Adrenal gland (tissue), 12 donors: Measurements from ENCODE around the gene PPP1R9A. TPM values are rescaled to one million over a fixed set of nuclear protein-coding genes. Genes with fewer than 3 reads are reported as not detected.

Experiments used
- DNase-seq, 7 donors: peaks; one replicate each; pipeline ENCODE4 v3.0.0-alpha.2; 2019 to 2020
- H3K27ac ChIP-seq, 5 donors: fragments of 200-600 bp; sonication (generic) in 4 of 5; 1 replicate in 3 of 5; 2 replicates in 2 of 5; pipeline versions ENCODE4 v1.5.1 to v1.8.0; 2016 to 2020; ENCODE audit warnings: mild to moderate bottlenecking in 1 of 5
- H3K27me3 ChIP-seq: fragments of 200-600 bp; 2 replicates; pipeline ENCODE4 v1.8.0; 2021
- H3K36me3 ChIP-seq, 2 donors: fragments of 200-600 bp; replicated peaks in 1 of 2; 1 replicate in 1 of 2; 2 replicates in 1 of 2; pipeline versions ENCODE4 v1.5.1 to v1.8.0; 2018 to 2022
- H3K4me1 ChIP-seq, 2 donors: fragments of 200-600 bp; replicated peaks in 1 of 2; 1 replicate in 1 of 2; 2 replicates in 1 of 2; pipeline versions ENCODE4 v1.5.1 to v1.8.0; 2018 to 2021
- H3K4me3 ChIP-seq, 4 donors: fragments of 200-600 bp; sonication (generic) in 3 of 4; one replicate each; pipeline ENCODE4 v1.5.1; 2016 to 2018
- H3K9me3 ChIP-seq, 3 donors: fragments of 200-600 bp; sonication (generic) in 1 of 3; replicated peaks in 1 of 3; 1 replicate in 2 of 3; 2 replicates in 1 of 3; pipeline versions ENCODE4 v1.5.1 to v1.8.0; 2016 to 2021
- POLR2A ChIP-seq, 2 donors: fragments of 450-650 bp; IDR thresholded peaks; one replicate each; pipeline ENCODE4 v1.6.1; 2017; ENCODE audit warnings: antibody characterized with exemption in 2 of 2, mild to moderate bottlenecking in 2 of 2, moderate library complexity in 1 of 2
- WGBS, 4 donors: extraction: QIAGEN DNeasy Blood & Tissue Kit in 2 of 4; methylation state at CpG; one replicate each; pipeline versions ENCODE4 v1.1.5 to v1.1.7; 2013 to 2017; 5-methylcytosine and 5-hydroxymethylcytosine counted together
- intact Hi-C, 2 donors: fragments of 100-400 bp; cut with DNase I; formaldehyde crosslinking; loops; one replicate each; pipeline versions ENCODE4 v1.14.1 to v1.15.0; 2022 to 2023
- polyA plus RNA-seq, 3 donors: library from polyadenylated mRNA; stranded (reverse); fragments of 200-250 nt in 2 of 3; fragments of 350-450 nt in 1 of 3; fragmentation: Illumina TruSeq in 1 of 3; extraction: RNeasy Lipid Tissue Mini Kit (QIAGEN cat#74804) in 1 of 3; gene quantifications; one replicate each; pipeline ENCODE4 v1.2.3, GENCODE V29; 2013 to 2014
- small RNA-seq, 2 donors: library from RNA; depleted of rRNA; stranded (forward); fragments of <200 nt; gene quantifications; one replicate each; pipeline ENCODE3, GENCODE V24; 2016
- total RNA-seq, 9 donors: library from RNA; depleted of rRNA in 4 of 9; stranded (reverse); fragments of >200 nt in 4 of 9; fragments of 120-200 nt in 1 of 9; fragmentation: NEBNext Ultra II Directional in 1 of 9; extraction: Animal tissue kit (Norgen Biotek cat#: 25700) in 1 of 9; gene quantifications; one replicate each; pipeline versions ENCODE4 v1.1.0 to v1.2.4, GENCODE V29; 2013 to 2023
- TF ChIP-seq, protein P1 (sequence below), 6 experiments: fragments of 450-650 bp in 4 of 6; fragments of 200-600 bp in 2 of 6; sonication (generic) in 1 of 6; IDR thresholded peaks; 1 replicate in 5 of 6; 2 replicates in 1 of 6; pipeline versions ENCODE4 v1.5.1 to v1.8.0; 2016 to 2021; ENCODE audit warnings: antibody characterized with exemption in 6 of 6, mild to moderate bottlenecking in 2 of 6, moderate library complexity in 1 of 6
- donor health status: healthy with polysubstance abuse.
- donor health status: Bipolar disorder and iron deficiency.
- donor health status: DM: yes; HTN: yes; CAD: no.
- donor health status: DM: no; HTN: no; CAD: no.
- donor health status: DM: no; HTN: no; CAD: no.
- donor health status: DM: yes; HTN: yes; CAD: no.

Gene PPP1R9A
- total and polyA plus RNA-seq, 12 donors: 7.2 to 86.0 (median 40.6) TPM

DNA sequence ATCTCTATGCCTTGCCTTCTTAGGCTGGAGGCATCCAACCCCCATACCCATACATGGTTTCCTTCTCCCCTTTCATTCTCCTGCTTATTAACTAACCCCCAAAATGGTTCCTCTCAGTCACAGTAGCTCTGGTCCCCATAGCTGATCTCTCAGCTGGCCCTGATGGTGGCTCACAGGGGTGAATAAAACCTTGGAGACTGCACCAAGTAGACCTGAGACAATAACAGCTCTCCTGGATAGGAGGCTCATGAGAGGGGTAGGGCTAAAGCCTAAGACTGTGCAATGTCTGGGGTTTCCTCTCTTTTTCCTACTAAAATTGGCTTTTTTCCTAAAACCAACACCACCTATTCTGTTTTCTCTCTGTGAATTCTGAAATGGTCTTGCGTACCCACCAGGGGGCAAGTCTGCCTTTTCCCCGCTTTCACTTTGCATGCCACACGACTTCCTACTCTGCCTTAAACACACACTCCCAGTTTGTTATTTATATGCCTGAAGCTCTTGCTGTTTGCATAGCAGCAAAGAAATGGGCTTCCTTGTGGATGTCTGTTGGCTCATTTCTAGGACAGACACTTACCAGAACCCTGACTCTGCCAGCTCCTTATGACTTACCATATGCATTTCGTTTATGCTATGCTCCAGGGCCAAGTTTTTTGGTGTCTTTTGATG is 435.4 kb downstream of the PPP1R9A start:
- peaks cover 10 to 11% of the 10 kb centered on the region in 2 donors for H3K4me1 ChIP-seq
- no peaks in the 10 kb centered on the region for H3K27me3 ChIP-seq
- H3K36me3 ChIP-seq: no peaks in the 10 kb centered on the region
- H3K27ac ChIP-seq: no peak overlapping the region
- intact Hi-C loops: no loop called here
- 83 to 88% (median 85%) methylated on average over 4 of the region's 4 CpGs for WGBS, 4 donors
- H3K4me3 ChIP-seq: no peak overlapping the region
- DNase-seq: no peak
- TF ChIP-seq, protein P1, sequence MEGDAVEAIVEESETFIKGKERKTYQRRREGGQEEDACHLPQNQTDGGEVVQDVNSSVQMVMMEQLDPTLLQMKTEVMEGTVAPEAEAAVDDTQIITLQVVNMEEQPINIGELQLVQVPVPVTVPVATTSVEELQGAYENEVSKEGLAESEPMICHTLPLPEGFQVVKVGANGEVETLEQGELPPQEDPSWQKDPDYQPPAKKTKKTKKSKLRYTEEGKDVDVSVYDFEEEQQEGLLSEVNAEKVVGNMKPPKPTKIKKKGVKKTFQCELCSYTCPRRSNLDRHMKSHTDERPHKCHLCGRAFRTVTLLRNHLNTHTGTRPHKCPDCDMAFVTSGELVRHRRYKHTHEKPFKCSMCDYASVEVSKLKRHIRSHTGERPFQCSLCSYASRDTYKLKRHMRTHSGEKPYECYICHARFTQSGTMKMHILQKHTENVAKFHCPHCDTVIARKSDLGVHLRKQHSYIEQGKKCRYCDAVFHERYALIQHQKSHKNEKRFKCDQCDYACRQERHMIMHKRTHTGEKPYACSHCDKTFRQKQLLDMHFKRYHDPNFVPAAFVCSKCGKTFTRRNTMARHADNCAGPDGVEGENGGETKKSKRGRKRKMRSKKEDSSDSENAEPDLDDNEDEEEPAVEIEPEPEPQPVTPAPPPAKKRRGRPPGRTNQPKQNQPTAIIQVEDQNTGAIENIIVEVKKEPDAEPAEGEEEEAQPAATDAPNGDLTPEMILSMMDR (IDR thresholded peaks at IDR 0.05): no peak
- TF ChIP-seq POLR2A (IDR thresholded peaks at IDR 0.05): no peak
- no peaks in the 10 kb centered on the region for H3K9me3 ChIP-seq

Small RNAs within 50 kb of the gene (small RNA-seq; reads per million reads assigned to genes)
- gene AC002429.1: 0 reads per million in 2 donors
- 0 reads per million in 2 donors for gene HINT1P2
- 0 reads per million in 2 donors for gene RNU4-16P
